IPS-15b (cell line): ENCODE measurements around the gene PCDH1.
A peak's percentile ranks its signal among the peaks of the same experiment; 100 is the strongest.

Experiments used
- H3K27me3 ChIP-seq: one replicate; pipeline ENCODE4 v1.6.1; 2013; ENCODE audit warnings: low read length; ENCODE audit not compliant: control insufficient read depth, insufficient read depth
- H3K36me3 ChIP-seq: one replicate; pipeline ENCODE4 v1.6.1; 2013; ENCODE audit warnings: low read length; ENCODE audit not compliant: control insufficient read depth, insufficient read depth
- H3K4me1 ChIP-seq: one replicate; pipeline ENCODE4 v1.6.1; 2013; ENCODE audit warnings: mild to moderate bottlenecking, low read length; ENCODE audit not compliant: control insufficient read depth, insufficient read depth
- H3K4me3 ChIP-seq: one replicate; pipeline ENCODE4 v1.5.1; 2013; ENCODE audit warnings: low read depth, low read length
- H3K9ac ChIP-seq: one replicate; pipeline ENCODE4 v1.6.1; 2013; ENCODE audit warnings: low read depth, mild to moderate bottlenecking, low read length
- H3K9me3 ChIP-seq: one replicate; pipeline ENCODE4 v1.6.1; 2013; ENCODE audit warnings: mild to moderate bottlenecking, low read length; ENCODE audit not compliant: control insufficient read depth, insufficient read depth

The PCDH1 gene

DNA sequence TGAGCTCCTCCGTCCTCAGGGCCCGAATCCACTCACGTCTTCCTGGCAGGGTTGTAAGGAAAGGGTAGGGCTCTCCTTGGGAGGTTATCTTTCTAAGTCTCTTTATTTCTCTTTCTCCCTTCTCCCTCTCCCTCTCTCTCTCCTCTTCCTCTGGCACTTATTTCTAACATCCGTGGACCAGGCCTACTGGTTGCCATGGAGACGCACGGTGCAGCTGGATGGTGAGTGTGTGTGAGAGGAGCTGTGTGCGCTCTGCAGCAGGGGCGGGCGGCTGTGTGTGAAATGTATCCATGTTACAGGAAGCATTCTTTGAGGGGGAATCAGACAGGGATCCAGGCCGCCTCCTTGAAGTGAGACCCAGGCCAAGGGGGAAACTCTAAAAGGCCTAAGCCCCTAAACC lies 32.2 kb downstream of the PCDH1 start:
- Histone ChIP-seq H3K36me3 (no peaks in the 10 kb centered on the region), H3K27me3 (no peaks in the 10 kb centered on the region), H3K9ac (no peak overlapping the region), H3K4me1 (peaks cover 48% of the 10 kb centered on the region), H3K4me3 (peak overlapping the region; percentile 35), H3K9me3 (no peaks in the 10 kb centered on the region)

DNA sequence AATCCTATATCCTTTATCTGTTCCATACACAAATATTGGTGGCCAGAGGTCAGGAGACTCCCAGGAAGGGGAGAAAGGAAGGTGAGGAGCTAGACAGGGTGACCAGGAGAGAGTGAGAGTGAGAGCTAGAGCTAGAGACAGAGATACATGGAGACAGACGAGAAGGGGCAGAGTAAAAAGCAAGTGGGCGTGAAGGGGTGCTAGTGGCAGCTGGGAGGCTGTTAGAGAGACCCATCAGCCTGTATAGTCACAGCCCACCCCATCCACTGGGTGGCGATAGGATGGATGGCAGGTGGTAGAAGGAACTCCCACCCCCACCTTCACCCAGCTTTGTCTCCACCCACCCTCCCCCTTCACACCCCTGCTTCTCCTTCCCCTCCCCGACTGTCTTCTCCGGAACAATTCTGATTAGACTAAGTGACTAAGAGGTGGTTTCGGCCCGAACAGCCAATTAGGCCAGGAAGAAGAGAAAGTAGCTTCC lies 32.8 kb downstream of the PCDH1 start:
- H3K9ac ChIP-seq = no peak overlapping the region
- H3K27me3 ChIP-seq = no peaks in the 10 kb centered on the region
- peaks cover 49% of the 10 kb centered on the region for H3K4me1 ChIP-seq
- H3K9me3 ChIP-seq = no peaks in the 10 kb centered on the region
- H3K4me3 ChIP-seq = no peak overlapping the region
- H3K36me3 ChIP-seq = no peaks in the 10 kb centered on the region

GRCh38 chr5:141844414-141845097 lies 33.7 kb downstream of the PCDH1 start:
- H3K4me3 ChIP-seq = no peak overlapping the region
- no peaks in the 10 kb centered on the region for H3K36me3 ChIP-seq
- no peak overlapping the region for H3K9ac ChIP-seq
- H3K9me3 ChIP-seq = no peaks in the 10 kb centered on the region
- peaks cover 54% of the 10 kb centered on the region for H3K4me1 ChIP-seq
- no peaks in the 10 kb centered on the region for H3K27me3 ChIP-seq

GRCh38 chr5:141843156-141843927 lies 34.9 kb downstream of the PCDH1 start:
- Histone ChIP-seq H3K4me1 (peaks cover 54% of the 10 kb centered on the region), H3K4me3 (no peak overlapping the region), H3K36me3 (no peaks in the 10 kb centered on the region), H3K9me3 (no peaks in the 10 kb centered on the region), H3K27me3 (no peaks in the 10 kb centered on the region), H3K9ac (no peak overlapping the region)

GRCh38 chr5:141841378-141842180 lies 36.6 kb downstream of the PCDH1 start:
- H3K4me1 ChIP-seq = peaks cover 62% of the 10 kb centered on the region
- H3K36me3 ChIP-seq = no peaks in the 10 kb centered on the region
- H3K9ac ChIP-seq = no peak overlapping the region

GRCh38 chr5:141840826-141841360 lies 37.3 kb downstream of the PCDH1 start:
- H3K9me3 ChIP-seq = no peaks in the 10 kb centered on the region
- H3K27me3 ChIP-seq = no peaks in the 10 kb centered on the region
- H3K4me1 ChIP-seq = peaks cover 65% of the 10 kb centered on the region
- no peak overlapping the region for H3K4me3 ChIP-seq
- H3K9ac ChIP-seq = no peak overlapping the region
- H3K36me3 ChIP-seq = no peaks in the 10 kb centered on the region

More at GRCh38 chr5:141841378-141842180, 36.6 kb downstream of the PCDH1 start:
- Histone ChIP-seq H3K9me3 (no peaks in the 10 kb centered on the region), H3K4me3 (no peak overlapping the region), H3K27me3 (no peaks in the 10 kb centered on the region)

DNA sequence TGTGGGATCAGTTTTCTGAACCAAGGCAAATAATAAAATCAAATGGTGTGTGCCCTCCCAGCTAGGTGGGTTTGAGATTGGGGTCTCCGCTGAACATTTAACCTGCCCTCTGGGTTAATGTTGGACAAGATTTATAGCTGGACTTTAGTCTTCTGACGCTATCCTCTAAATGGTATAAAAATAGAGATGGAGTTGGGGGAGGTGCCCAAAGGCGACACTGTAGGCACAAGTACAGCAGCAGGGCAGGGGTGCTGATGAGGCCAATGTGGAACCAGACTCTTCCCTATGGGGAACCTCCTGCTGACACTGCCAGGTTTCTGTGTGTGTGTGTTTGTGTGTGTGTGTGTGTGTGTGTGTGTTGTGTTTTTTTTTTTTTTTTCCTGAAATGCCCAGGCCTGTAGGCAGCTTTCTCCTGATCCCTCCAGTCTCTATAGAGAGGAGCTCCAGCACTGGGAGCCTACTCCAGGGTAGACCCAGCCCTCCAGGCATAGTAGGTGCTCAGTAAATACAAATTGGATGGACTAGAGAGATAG lies 37.9 kb downstream of the PCDH1 start:
- Histone ChIP-seq H3K4me3 (no peak overlapping the region), H3K9ac (no peak overlapping the region), H3K27me3 (no peaks in the 10 kb centered on the region), H3K36me3 (no peaks in the 10 kb centered on the region), H3K4me1 (peaks cover 66% of the 10 kb centered on the region), H3K9me3 (no peaks in the 10 kb centered on the region)

- Histone ChIP-seq H3K4me3 (peak overlapping the region; percentile 40), H3K36me3 (no peaks in the 10 kb centered on the region), H3K4me1 (peaks cover 54% of the 10 kb centered on the region), H3K27me3 (no peaks in the 10 kb centered on the region), H3K9me3 (no peaks in the 10 kb centered on the region), H3K9ac (no peak overlapping the region)
Measured at GRCh38 chr5:141839015-141839513, 39.1 kb downstream of the PCDH1 start.

DNA sequence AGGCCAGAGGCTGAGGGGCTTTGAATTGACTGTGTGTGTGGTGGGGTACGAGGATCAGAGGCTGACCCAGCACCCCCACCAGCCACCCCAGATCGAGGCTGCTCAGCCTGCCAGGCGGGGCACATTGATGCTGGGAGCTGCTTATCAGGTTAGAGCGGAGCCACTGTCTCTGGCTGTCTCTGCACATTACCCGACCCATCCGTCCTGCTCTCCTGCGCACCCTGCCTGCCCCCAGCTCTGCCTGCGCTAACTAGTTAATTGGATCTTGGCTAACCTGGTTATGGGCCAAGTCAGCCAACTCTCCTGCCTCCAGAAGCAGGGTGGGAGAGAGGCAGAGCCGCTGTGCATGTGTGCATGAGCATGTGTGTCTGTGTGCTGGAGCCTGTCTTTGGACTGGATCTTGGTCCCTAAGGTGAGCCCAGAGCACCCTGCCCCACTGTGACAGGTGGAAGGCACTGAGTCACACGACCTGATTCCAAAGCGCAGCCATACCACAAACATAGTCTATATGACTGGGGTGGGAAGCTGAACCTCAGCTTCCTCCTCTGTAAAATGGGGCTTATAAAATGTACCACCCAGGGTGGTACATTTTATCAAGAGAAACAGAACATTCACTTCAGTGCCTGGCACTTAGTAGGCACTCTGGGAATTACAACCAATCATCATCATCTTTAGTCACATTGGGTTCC lies 39.7 kb downstream of the PCDH1 start:
- no peak overlapping the region for H3K9ac ChIP-seq
- no peaks in the 10 kb centered on the region for H3K27me3 ChIP-seq
- H3K4me3 ChIP-seq = peak overlapping the region; percentile 40
- no peaks in the 10 kb centered on the region for H3K36me3 ChIP-seq
- H3K9me3 ChIP-seq = no peaks in the 10 kb centered on the region
- peaks cover 50% of the 10 kb centered on the region for H3K4me1 ChIP-seq

GRCh38 chr5:141835928-141836670 lies 42.1 kb downstream of the PCDH1 start:
- peak overlapping the region; percentile 29 for H3K9ac ChIP-seq
- H3K36me3 ChIP-seq = no peaks in the 10 kb centered on the region
- no peaks in the 10 kb centered on the region for H3K27me3 ChIP-seq
- H3K9me3 ChIP-seq = no peaks in the 10 kb centered on the region
- H3K4me1 ChIP-seq = peaks cover 35% of the 10 kb centered on the region
- H3K4me3 ChIP-seq = no peak overlapping the region
